ENCODE results near the gene ZNF354C.

Gene ZNF354C

GRCh38 chr5:179129607-179130071, 69.5 kb downstream of the ZNF354C start:
- DNase-seq, result no peak

DNA sequence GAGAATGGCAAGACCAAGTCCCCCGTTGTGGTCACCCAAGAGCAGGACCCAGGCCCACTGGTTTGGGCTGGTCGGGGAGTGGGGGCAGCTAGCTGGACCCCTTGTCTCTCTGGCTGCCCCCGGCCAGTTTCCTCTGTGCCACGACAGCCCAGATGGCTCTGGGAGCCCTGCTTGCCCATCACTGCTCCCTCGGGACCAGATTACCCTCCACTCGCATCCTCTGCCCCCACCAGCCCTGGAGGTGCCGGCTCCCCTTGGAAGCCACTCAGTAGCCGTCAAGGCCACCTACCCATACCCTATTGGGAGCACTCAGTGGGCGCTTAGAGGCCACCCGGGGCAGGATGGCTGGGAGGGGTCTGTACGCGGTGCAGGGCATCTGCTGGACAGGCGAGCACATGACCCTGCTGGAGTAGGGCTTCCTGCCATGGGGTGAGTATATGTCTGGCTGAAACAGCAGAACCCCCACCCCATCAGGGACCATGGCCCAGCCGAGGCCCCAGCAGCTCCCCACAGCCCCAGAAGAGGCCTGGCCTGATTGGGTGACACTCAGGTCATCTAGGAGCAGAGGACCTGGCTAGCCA, 70.0 kb downstream of the ZNF354C start:
- no peak for DNase-seq

- DNase-seq, result no peak
Observed at GRCh38 chr5:179131321-179131835, 71.2 kb downstream of the ZNF354C start.

GRCh38 chr5:179131886-179132585, 71.9 kb downstream of the ZNF354C start:
- no peak for DNase-seq

DNA sequence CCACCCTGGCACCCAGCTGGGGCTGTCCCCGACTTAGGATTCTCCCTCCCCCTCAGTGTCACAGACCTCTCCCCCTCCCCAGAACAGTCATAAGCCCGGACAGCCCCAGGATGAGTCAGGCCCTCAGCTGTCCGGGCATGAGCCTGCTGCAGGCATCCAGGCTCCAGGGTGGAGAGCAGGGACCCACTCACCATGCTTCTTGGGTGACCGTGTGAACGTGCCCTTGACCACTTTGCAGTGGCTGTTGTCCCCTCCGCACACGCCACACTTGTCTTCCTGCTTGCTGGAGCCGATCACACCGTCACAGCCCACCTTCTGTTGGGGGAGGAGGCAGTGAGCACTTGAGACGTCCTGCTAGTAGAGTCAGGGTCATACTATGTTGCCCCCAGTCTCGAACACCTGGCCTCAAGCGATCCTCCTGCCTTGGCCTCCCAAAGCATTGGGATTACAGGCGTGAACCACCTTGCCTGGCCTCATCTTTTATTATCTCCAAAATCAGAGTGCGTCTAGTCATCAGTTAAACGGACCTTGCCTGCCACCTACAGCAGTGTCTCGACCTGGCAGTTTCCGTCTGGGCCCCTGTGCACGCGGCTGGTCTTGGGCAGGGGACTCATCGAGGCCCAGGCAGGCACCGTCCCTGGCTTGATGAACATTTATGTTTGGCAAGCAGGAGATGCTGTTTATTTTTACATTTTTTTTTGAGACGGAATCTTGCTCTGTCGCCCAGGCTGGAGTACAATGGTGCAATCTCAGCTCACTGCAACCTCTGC, 72.6 kb downstream of the ZNF354C start:
- DNase-seq, result no peak
